ENCODE data around the gene ZNF598.

- TF ChIP-seq TAF1 (IDR thresholded peaks at IDR 0.05; ENCODE audit: borderline replicate concordance, low read depth, low read length) (no peak), POLR2AphosphoS5 (IDR thresholded peaks at IDR 0.05; ENCODE audit: low read depth, low read length) (no peak)
These were observed 5.6 kb downstream of the ZNF598 start for GRCh38 chr16:2003827-2004641.
